ENCODE measurements around the gene RALGPS2.

RALGPS2 gene

DNA sequence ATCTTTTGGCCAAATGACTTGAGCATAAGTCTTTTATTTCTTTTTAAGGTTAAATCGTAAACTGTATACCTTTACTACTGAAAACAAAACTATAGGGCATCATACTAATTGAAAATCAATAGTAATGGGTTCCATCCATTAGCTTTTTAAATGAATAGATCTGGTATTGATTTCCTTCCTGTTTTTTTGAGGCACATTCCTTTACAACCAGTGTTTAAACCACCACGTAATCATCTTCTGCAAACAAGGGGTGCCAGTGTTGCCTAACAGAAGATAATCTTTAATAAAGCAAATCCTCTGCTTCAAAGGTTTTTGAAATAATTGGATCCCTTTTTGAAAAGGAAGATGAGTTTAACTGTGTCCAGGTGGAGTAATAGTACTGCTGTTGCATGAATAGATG lies 194.5 kb downstream of the RALGPS2 start:
- DNase-seq (ENCODE audit: low read depth in 2 of 2) = no peak

DNA sequence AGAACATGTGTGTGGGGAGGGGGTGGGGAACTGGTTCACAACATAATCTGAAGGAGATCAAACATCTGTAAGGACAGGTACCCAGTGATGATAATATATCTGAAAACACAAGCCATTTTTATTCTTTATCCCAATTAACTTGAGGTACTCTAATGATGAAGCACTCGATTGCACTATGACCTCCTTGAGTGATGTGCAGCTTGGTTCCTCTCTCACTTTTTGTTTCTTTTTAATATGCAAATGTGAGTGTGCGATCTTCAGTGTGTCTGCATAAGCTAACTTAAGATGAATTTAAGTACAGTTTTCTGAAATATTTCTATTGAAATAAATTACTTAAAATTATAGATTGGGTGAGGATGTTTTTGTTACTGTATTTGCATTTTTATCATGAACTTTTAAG lies 196.5 kb downstream of the RALGPS2 start:
- no peak for DNase-seq (ENCODE audit: low read depth in 2 of 2)

DNA sequence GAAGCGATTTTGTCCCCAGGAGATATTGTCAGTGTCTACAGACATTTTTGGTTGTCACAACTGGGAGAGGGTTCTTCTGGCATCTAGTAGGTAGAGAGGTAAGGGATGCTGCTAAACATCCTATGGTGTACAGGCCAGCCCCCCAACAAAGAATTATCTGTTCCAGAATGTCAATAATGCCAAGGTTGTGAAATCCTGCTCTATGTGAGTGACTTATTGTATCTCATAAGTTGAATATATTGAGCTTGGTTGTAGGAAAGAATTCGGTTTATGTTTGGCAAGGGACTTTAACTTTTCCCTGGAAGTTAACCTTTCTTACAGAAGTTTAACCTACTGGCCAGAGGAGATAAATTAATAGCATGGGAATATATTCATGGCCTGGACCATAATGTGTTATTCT lies 198.5 kb downstream of the RALGPS2 start:
- DNase-seq (ENCODE audit: low read depth in 2 of 2) = no peak

DNA sequence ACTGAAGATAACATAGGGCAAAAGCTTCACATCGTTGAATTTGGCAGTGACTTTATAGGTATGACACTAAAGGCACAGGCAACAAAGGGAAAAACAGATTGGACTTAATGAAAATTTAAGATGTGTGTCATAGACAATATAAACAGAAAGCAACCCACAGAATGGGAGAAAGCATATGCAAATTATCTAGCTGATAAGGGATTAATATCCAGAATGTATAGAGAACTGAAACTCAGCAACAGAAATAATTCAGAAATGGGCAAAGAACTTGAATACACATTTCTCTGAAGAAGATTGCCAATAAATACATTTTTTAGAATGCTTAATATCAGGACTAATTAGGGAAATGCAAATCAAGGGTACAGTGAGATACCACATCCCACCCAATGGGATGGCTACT lies 201.0 kb downstream of the RALGPS2 start:
- DNase-seq (ENCODE audit: low read depth in 2 of 2) = no peak

DNA sequence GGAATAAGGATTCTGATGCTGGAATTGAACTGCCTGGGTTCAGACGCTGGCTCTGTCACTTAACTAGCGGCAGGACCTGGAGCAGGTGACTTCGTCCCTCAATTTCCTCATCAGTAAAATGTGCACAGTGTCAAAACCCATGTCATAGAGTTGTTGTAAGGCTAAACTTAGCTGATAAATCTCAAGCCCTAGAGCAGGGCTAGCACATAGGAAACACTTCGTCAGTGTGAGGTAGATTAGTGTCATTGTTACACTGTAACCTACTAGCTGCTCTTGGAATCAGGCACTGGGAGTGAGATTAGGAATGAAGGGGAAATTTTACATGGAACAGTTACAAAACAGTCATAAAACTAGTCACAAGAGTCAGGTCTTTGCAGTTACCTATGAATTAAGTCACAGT lies 202.0 kb downstream of the RALGPS2 start:
- DNase-seq (ENCODE audit: low read depth in 2 of 2) = no peak

DNA sequence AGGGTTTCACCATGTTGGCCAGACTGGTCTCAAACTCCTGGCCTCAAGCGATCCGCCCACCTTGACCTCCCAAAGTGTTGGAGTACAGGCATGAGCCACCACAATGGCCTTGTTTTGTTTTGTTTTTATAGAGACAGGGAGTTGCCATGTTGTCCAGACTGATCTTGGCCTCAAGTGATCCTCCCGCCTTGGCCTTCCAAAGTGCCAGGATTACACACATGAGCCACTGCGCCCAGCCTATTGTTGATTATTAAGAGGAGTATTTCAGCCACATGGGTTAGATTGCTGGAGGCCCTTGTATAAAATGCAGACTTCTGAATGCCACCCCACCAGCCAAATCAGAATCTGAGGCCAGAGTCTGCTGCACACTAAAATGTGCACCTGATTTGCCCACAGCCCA lies 203.0 kb downstream of the RALGPS2 start:
- DNase-seq (ENCODE audit: low read depth in 2 of 2) = no peak

DNA sequence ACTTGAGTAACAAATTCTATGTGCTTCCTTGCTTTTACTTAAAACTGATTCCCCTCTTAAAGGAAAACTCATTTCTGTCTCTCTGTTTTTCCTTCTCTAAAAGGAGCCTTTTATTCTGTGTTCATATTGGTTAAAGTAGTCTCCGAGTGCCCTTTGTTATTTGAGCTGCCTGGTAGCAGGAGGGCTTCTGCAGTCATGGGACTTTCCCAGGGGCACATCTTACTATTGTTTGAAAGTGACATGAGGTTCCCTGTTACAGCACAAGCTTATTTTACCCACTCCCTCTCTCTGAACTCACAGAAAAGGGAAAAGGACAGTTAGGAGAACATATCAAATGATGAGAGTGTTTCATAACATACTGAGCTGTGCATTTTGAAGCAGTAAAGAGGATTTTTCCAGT lies 203.9 kb downstream of the RALGPS2 start:
- no peak for DNase-seq (ENCODE audit: low read depth in 2 of 2)

DNA sequence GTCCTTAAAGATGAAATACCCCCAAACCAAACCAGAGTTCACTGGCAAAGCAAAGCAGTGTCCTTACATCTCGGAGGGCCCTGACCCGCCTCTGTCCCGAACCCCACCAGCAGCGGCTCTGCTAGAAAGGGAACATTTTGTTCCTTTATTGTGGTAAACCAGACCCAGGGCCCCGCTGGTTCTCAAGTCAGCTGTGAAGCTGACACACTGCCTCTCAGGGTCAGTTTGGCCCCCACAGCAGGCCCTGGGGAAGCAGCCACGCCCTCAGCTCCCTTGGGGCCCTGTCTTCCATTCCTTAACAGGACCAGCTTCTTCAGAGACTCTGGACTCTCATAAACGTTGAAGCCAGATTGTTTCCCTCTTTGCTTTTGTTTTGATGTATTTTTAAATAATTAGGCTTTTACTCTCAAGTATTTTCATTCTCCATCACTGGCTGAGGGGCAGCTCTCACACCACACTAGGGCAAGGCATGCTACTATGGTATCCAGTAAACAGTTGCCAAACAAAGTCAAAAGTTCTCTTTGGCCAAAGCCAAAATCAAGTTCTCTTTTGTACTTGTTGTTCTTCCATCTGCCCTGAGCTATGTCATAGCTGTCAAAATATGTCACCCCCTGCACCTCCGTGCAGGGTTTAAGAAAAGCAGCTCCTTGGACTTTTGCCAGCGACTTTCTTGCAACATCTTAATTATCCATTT lies 207.0 kb downstream of the RALGPS2 start:
- DNase-seq (ENCODE audit: low read depth in 2 of 2) = no peak

DNA sequence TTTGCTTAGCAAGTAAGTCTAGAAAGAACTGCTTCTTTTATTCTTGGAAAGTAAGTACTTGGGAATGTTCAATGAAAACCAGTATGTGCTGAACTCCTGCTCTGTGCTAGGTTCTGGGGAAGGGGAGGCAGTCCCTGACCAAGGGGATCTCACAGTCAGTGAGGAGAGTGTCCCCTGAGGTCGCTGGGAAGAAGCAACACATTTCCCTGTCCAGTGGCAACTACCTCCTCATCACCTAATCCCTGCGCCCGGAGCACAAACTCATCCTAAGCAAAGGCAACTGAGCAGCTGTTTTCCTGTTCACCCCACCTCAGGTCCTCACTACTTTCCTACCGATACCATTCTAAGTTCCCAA lies 207.5 kb downstream of the RALGPS2 start:
- DNase-seq (ENCODE audit: low read depth in 2 of 2) = no peak

DNA sequence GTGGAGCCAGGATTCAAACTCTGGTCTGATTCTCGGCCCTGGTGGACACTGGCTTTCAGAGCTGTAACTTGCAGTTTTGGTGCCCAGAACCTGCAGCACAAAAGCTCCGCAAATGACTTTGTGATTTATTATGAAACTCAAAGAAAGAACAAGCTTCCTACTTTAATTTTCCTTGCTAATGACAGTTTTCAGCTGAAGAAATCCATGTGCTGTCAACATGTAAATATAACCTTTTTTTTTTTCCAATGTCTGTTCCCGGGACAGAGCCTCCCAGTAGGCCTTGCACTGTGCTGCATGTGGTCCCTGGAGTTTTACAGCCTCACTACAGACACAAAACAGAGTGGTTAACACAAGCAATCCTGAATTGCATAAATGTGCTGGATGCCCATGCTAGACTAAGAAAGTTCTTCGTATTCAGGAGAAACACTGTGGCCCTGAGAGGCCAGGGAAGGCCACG lies 208.1 kb downstream of the RALGPS2 start:
- no peak for DNase-seq (ENCODE audit: low read depth in 2 of 2)

DNA sequence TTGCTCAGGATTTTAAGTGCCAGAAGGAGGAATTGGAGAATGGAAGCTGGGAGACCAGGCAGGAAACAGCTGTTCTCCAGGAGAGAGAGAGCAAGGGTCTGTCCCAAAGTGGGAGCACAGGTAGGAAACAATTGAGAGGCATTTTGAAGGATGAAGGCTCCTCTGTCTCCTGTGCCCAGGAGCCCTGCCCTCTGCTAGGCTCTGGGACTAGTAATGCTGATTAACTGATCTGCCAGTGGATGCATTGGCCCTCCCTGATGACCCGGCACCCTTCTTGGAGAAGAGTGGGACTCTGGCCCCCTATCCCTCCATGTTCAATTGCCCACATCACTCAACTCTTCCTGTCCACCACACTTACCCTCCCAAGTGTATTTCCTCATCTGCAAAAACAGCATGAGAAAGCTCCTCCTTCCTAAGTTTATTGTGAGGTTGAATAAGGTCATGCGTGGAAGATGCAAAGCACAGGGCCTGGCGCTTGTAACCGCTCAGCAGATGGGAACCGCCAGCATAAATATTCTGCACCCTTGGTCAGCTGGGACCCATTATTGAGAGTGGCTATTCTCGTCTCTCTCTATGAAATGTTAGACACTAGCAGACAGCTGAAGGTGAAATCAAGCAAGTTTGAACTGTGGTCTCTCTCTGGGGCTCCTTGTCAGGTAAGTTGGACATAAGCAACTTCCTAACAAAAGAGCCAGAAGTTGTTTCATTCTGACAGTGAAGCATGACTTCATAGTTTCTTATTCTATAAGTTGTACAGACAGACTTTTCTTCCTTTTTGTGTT lies 208.9 kb downstream of the RALGPS2 start:
- DNase-seq (ENCODE audit: low read depth in 2 of 2) = no peak

DNA sequence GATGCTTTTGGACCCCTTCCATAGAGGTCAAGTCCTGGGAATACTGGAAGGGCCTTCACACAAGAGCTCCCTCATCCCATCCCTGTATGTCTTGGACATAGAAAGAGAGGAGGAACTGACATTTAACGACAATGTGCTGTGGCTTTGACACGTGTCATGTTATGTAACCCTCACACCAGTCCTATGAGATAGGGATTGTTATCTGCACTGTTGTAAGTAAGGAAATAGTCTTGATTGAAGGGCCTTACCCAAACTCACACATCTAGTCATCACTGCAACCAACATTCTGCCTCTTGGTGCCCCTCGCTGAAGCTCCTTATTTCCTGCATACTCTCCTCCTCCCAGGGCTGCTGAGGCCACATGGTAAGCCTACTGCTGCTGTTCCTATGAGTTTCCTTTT lies 209.5 kb downstream of the RALGPS2 start:
- no peak for DNase-seq (ENCODE audit: low read depth in 2 of 2)

DNA sequence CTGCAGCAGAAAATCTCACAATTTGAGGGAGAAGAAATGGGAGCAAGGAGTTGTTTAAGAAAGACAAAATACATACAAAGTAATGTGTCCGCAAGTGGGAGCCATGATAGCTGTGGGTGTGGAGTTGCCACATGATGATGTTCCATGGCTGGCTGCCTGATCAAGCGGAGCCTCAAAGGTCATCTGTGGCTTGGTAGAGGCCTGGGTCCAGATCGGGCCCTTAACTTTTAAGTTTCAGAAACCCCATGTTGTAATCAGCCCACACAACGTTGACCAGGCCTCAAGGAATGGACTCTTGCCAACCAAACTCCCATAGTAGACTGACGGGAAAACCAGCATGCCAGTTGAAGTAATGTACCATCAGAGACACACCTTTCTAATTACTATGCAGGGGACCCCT lies 210.6 kb downstream of the RALGPS2 start:
- DNase-seq (ENCODE audit: low read depth in 2 of 2) = no peak

DNA sequence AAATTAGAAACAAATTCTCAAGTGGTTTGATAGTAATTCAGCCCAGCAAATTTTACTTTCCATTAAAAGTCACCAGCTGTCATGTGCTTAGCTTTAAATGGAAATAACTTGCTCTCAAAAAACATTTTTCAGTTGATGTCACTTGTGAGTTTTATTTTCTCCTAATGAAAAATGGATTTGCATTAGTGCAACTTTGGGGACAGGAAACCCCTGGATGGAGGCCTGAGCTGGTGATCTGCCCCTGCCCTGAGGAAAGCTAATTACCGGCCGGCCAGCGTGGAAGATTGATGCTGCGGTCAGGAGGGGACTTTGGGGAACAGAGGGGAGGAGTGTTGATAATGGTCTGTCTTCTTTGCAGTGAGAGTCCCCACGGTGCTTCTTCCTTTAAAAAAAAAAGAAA lies 212.7 kb downstream of the RALGPS2 start:
- DNase-seq (ENCODE audit: low read depth in 2 of 2) = no peak

DNA sequence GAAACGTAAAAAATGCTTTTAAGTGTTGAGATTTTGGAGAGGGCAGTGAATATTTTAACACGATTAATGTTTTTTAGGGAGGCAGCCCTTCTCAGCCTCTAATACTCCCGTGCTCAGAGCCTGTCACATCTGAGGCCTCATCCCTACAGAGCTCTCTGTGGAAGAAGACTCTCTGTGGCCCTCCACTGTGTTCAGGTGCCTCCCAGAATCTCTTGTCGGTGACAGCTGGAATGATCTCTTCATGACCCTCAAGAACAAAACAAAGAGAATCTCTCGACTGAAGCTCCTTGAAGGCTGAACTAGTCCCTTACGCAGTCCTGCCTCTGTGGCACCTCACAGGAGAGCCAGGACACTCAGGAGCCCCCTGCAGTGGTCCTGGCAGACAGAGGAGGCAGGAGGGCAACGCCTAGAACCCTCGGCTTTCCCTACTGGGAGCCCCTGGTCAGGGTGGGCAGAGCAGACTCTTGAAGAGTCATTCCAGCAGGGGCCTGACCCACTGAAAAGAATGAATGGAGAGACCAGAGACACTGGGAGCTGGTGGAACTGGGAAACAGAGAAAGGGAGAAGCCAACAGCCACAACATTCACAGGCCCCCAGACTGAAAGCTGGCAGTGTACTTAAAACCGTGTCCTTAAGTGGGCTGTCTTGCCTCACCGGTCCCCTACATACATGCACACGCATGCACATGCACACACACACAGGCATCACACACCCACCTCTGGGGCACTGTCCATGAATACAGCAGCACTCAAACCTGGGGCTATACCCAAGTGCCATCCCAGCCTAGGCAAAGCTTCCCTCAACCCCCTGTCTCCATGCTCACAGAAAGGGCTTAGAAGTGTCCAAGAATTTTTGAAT lies 213.3 kb downstream of the RALGPS2 start:
- DNase-seq (ENCODE audit: low read depth in 2 of 2) = no peak

DNA sequence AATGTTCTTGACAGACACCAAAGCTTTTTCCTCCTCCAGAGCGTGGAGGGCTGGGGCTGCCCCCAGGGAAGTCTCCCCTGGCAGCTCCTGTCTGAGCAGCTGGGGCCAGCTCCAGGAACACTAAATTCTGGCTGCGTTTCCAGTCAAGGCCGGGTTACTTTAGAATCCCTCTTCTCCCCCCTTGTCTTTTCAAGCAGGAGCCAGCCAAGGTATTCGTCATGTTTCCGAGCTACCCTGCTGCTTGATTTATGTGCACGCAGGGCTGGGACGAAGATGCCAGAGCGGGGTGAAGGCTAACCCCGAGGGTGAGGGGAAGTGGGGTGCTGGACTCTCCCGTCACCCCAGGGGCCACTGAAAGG lies 213.9 kb downstream of the RALGPS2 start:
- no peak for DNase-seq (ENCODE audit: low read depth in 2 of 2)

DNA sequence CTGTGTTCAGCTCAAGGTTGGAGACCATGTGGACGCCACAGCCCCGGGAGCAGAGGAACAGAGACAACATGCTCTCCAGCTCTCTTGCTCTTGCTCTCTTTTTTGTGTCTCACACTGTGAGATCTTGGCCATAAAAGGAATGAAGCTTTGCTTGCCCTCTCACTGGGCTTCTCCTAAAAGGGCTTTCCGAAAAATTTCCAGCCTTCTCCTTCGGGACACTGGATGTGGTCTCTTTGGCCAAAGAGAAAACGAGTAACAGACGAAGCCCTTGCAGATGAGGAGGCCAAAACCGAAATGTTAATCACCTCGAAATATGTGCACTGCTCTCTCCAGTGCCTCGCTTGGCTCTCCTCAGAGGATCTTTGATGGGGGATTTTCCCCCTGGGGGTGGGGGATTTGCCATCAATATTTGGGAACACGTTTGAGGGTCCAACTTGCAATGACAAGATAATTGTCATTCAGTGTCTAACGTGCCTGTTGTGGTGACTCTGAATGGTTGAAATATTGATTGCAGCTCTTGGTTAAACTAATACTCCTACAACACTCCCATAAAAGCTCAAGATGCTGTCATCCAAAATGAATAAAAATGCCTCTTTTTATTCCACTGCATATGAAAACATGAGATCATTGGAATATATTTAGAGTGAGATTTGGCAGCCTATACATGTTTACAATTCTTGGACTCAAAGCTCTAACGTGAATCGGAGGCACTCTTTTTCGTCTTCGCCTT lies 214.5 kb downstream of the RALGPS2 start:
- DNase-seq (ENCODE audit: low read depth in 2 of 2) = no peak

DNA sequence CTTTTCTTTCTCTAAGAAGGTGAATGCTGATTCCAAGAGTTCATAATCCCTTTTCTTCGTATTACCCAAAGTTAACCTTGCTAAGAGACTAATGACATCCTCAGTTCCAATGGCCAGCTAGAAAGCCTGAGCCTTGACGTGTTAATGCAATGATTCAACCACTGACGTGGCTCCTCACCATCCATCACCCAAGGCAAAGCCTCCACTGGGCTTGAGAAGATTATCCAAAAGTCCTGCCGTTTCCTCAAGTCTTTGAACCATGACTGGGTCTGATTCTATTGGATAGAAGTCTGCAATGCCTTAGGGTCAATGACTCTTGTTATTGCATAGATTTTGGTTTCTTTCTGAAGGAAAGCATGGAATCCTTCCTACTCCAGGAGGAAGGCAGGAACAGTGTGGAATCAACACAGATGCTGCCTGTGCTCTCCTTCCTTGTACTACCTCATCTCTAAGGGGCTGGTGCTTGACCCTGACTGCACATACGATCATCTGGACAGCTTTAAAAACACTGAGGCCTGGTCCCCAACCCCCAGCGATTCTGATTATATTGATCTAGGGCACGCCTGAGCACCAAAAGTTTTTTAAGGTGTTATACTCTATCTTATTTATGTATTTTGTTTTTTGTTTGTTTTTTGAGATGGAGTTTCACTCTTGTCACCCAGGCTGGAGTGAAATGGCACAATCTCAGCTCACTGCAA lies 215.2 kb downstream of the RALGPS2 start:
- no peak for DNase-seq (ENCODE audit: low read depth in 2 of 2)

DNA sequence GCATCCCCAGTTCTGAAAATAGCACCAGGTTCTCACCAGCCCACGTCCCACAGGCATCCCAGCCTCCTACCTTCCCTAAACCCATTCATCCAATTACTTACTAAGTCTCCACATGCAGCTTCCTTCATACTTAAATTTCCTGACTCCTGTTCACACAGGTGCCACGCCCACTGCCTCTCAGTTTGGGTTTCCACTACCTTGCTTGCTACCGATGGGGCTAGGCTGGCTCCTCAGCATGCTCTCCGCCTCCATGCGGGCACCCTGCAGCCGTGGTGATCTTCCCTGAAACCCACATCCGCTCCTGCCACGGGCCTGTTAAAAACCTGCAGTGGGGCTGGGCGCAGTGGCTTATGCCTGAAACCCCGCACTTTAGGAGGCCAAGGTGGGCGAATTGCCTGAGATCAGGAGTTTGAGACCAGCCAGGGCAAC lies 216.2 kb downstream of the RALGPS2 start:
- no peak for DNase-seq (ENCODE audit: low read depth in 2 of 2)

DNA sequence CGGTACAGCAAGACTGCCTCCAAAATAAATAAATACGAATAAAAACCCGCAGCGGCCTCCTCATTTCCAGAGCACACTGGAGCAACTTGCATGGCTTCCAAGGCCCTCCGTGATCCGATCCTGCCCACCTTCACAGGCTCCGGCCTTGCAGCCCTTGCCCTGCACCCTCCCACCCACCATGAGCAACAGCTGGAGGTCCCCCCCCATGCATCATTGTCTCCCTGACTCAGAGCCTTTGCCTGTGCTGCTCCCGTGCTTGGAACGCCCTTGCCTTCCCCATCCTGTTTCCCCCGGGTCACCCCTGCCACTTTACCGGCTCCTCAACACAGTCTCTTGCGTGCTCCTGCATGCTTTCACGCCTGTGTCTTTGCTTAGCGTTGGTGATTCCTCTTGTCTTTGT lies 216.8 kb downstream of the RALGPS2 start:
- no peak for DNase-seq (ENCODE audit: low read depth in 2 of 2)

All from stimulated activated CD8-positive, alpha-beta memory T cell treated with anti-CD3 and anti-CD28 coated beads, Interleukin-7, amount 100 ng/mL, for 1 hour (primary cell).